Colonic mucosa (tissue), 4 donors: ENCODE data around the gene TMEM127. TPM values are rescaled to one million over a fixed set of nuclear protein-coding genes. Genes with fewer than 3 reads are reported as not detected.

Experiments used
- DNase-seq: peaks from one replicate; pipeline ENCODE4 v3.0.0-alpha.2; 2020
- H3K27ac ChIP-seq: fragments of 200-600 bp; one replicate; pipeline ENCODE4 v1.8.0; 2021
- H3K27me3 ChIP-seq: fragments of 200-600 bp; one replicate; pipeline ENCODE4 v1.8.0; 2021
- H3K36me3 ChIP-seq: fragments of 200-600 bp; one replicate; pipeline ENCODE4 v1.8.0; 2021
- H3K4me1 ChIP-seq: fragments of 200-600 bp; one replicate; pipeline ENCODE4 v1.8.0; 2021; ENCODE audit warnings: mild to moderate bottlenecking
- H3K4me3 ChIP-seq: fragments of 200-600 bp; one replicate; pipeline ENCODE4 v1.8.0; 2021
- H3K9ac ChIP-seq, 2 donors: one replicate each; pipeline ENCODE4 v1.7.0; 2013; ENCODE audit warnings: control low read depth in 2 of 2, low read depth in 2 of 2, low read length in 2 of 2
- H3K9me3 ChIP-seq: fragments of 200-600 bp; one replicate; pipeline ENCODE4 v1.8.0; 2021
- CTCF ChIP-seq: fragments of 200-600 bp; IDR thresholded peaks from one replicate; pipeline ENCODE4 v1.8.0; 2022; ENCODE audit warnings: antibody characterized with exemption, mild to moderate bottlenecking
- intact Hi-C: fragments of 100-400 bp; cut with DNase I; formaldehyde crosslinking; loops from one replicate; pipeline ENCODE4 v1.14.1; 2022
- total RNA-seq, 2 donors: library from RNA; stranded (reverse); fragmentation: NEBNext Ultra II Directional in 1 of 2; extraction: Animal tissue kit (Norgen Biotek cat#: 25700) in 1 of 2; gene quantifications; one replicate each; pipeline ENCODE4 v1.2.1, GENCODE V29; 2021
- donor health status: healthy.
- donor health status: DM: no; HTN: no; CAD: no.
- donor health status: DM: no; HTN: no; CAD: no.

TMEM127 gene
- total RNA-seq, 2 donors from 2014 or later: 61.9 to 81.1 TPM

GRCh38 chr2:96245609-96246390, 20.0 kb downstream of the TMEM127 start:
- no peak for TF ChIP-seq CTCF
- no peak overlapping the region for H3K9ac ChIP-seq
- H3K4me3 ChIP-seq: no peak overlapping the region
- intact Hi-C loops: no loop called here
- no peak for DNase-seq
- peak overlapping the region; percentile 17 for H3K27ac ChIP-seq
- H3K27me3 ChIP-seq: no peaks in the 10 kb centered on the region
- no peaks in the 10 kb centered on the region for H3K4me1 ChIP-seq
- H3K36me3 ChIP-seq: no peaks in the 10 kb centered on the region
- no peaks in the 10 kb centered on the region for H3K9me3 ChIP-seq

- TF ChIP-seq CTCF: no peak
- DNase-seq: no peak
- Histone ChIP-seq H3K27ac (no peak overlapping the region), H3K4me3 (no peak overlapping the region), H3K4me1 (no peaks in the 10 kb centered on the region), H3K27me3 (no peaks in the 10 kb centered on the region), H3K9ac (no peak overlapping the region), H3K36me3 (no peaks in the 10 kb centered on the region), H3K9me3 (no peaks in the 10 kb centered on the region)
- intact Hi-C loops: no loop called here
Measured at GRCh38 chr2:96243843-96244242, 22.0 kb downstream of the TMEM127 start.

- no peak overlapping the region for H3K9ac ChIP-seq
- H3K4me1 ChIP-seq: no peaks in the 10 kb centered on the region
- peak overlapping the region; percentile 79 for H3K27ac ChIP-seq
- H3K36me3 ChIP-seq: no peaks in the 10 kb centered on the region
- intact Hi-C loops: no loop called here
- DNase-seq: no peak
- H3K4me3 ChIP-seq: no peak overlapping the region
- no peaks in the 10 kb centered on the region for H3K9me3 ChIP-seq
- H3K27me3 ChIP-seq: no peaks in the 10 kb centered on the region
- no peak for TF ChIP-seq CTCF
Measured at GRCh38 chr2:96241900-96242611, 23.7 kb downstream of the TMEM127 start.

GRCh38 chr2:96241227-96241626, 24.6 kb downstream of the TMEM127 start:
- no peak for DNase-seq
- Histone ChIP-seq H3K27ac (no peak overlapping the region), H3K4me1 (no peaks in the 10 kb centered on the region), H3K9me3 (no peaks in the 10 kb centered on the region), H3K27me3 (no peaks in the 10 kb centered on the region), H3K9ac (no peak overlapping the region), H3K4me3 (no peak overlapping the region), H3K36me3 (no peaks in the 10 kb centered on the region)
- intact Hi-C loops: no loop called here
- TF ChIP-seq CTCF: no peak

- no peak for TF ChIP-seq CTCF
- Histone ChIP-seq H3K9me3 (no peaks in the 10 kb centered on the region), H3K4me1 (no peaks in the 10 kb centered on the region), H3K4me3 (no peak overlapping the region), H3K9ac (no peak overlapping the region), H3K36me3 (no peaks in the 10 kb centered on the region), H3K27ac (no peak overlapping the region), H3K27me3 (no peaks in the 10 kb centered on the region)
- intact Hi-C loops: no loop called here
- no peak for DNase-seq
Measured at GRCh38 chr2:96240341-96241038, 25.3 kb downstream of the TMEM127 start.
